Fibroblast of lung (primary cell): ENCODE measurements around the gene KIAA0319L. TPM values are rescaled to one million over a fixed set of nuclear protein-coding genes. Genes with fewer than 3 reads are reported as not detected.

Experiments used
- DNase-seq, 2 donors: peaks; one replicate each; pipeline versions ENCODE4 v3.0.0 to v3.0.0-alpha.2; 2010; ENCODE audit warnings: low read depth in 2 of 2
- H2AFZ ChIP-seq: 2 replicates; pipeline ENCODE4 v1.5.1; 2012; ENCODE audit warnings: low read length, control low read depth, inconsistent platforms
- H3K27ac ChIP-seq: 2 replicates; pipeline ENCODE4 v1.5.1; 2011; ENCODE audit warnings: low read length, control low read depth; ENCODE audit not compliant: insufficient read depth
- H3K27me3 ChIP-seq: 2 replicates; pipeline ENCODE4 v1.5.1; 2011; ENCODE audit warnings: mild to moderate bottlenecking, low read length; ENCODE audit not compliant: control insufficient read depth, insufficient read depth
- H3K36me3 ChIP-seq: 2 replicates; pipeline ENCODE4 v1.5.1; 2011; ENCODE audit warnings: low read length; ENCODE audit not compliant: control insufficient read depth, insufficient read depth
- H3K4me1 ChIP-seq: 2 replicates; pipeline ENCODE4 v1.5.1; 2011; ENCODE audit warnings: low read length; ENCODE audit not compliant: control insufficient read depth, insufficient read depth; ENCODE audit errors: extremely low read depth
- H3K4me2 ChIP-seq: 2 replicates; pipeline ENCODE4 v1.5.1; 2011; ENCODE audit warnings: low read length, control low read depth; ENCODE audit not compliant: insufficient read depth; ENCODE audit errors: extremely low read depth
- H3K4me3 ChIP-seq, 4 experiments: fragments of 200-600 bp in 1 of 4; sonication (generic) in 1 of 4; replicated peaks in 1 of 4; 2 replicates each; pipeline ENCODE4 v1.5.1; 2011 to 2016; ENCODE audit warnings: low read length in 4 of 4, low read depth in 3 of 4, mild to moderate bottlenecking in 3 of 4, control low read depth in 2 of 4, inconsistent platforms in 1 of 4, mixed read lengths in 1 of 4; ENCODE audit not compliant: insufficient read depth in 1 of 4; ENCODE audit errors: control extremely low read depth in 1 of 4
- H3K79me2 ChIP-seq: 2 replicates; pipeline ENCODE4 v1.5.1; 2012; ENCODE audit warnings: mild to moderate bottlenecking, low read length, inconsistent platforms; ENCODE audit not compliant: control insufficient read depth, insufficient read depth
- H3K9ac ChIP-seq: 2 replicates; pipeline ENCODE4 v1.5.1; 2011; ENCODE audit warnings: mild to moderate bottlenecking, low read length, control low read depth; ENCODE audit not compliant: insufficient read depth
- H3K9me3 ChIP-seq: 2 replicates; pipeline ENCODE4 v1.5.1; 2012; ENCODE audit warnings: low read depth, low read length; ENCODE audit not compliant: control insufficient read depth, insufficient read depth
- H4K20me1 ChIP-seq: 2 replicates; pipeline ENCODE4 v1.5.1; 2011; ENCODE audit warnings: low read length; ENCODE audit not compliant: control insufficient read depth, insufficient read depth; ENCODE audit errors: extremely low read depth
- CTCF ChIP-seq, 2 donors: IDR thresholded peaks in 1 of 2; conservative IDR thresholded peaks in 1 of 2; 1 replicate in 1 of 2; 2 replicates in 1 of 2; pipeline ENCODE4 v1.5.1; 2011 to 2012; ENCODE audit warnings: low read length in 2 of 2, control low read depth in 1 of 2, inconsistent platforms in 1 of 2, low read depth in 1 of 2, mild to moderate bottlenecking in 1 of 2
- EZH2 ChIP-seq: IDR thresholded peaks from 2 replicates; pipeline ENCODE4 v1.5.1; 2012; ENCODE audit warnings: low read length, control low read depth, mild to moderate bottlenecking; ENCODE audit errors: missing control alignments
- polyA plus RNA-seq, 2 donors: library from polyadenylated mRNA; depleted of rRNA in 1 of 2; stranded (reverse) in 1 of 2; unstranded in 1 of 2; fragments of >200 nt; gene quantifications; 2 replicates each; pipeline ENCODE4 v1.2.1, GENCODE V29; 2011 to 2012; ENCODE audit warnings: missing spikeins in 1 of 2
- total RNA-seq: library from RNA; depleted of rRNA; stranded (reverse); fragments of >200 nt; gene quantifications from 2 replicates; pipeline ENCODE4 v1.2.1, GENCODE V29; 2014

The KIAA0319L gene
- total and polyA plus RNA-seq, 2 donors (not counting 1 experiment from before 2014, with no cell fraction given): 65.4 to 66.1 TPM

GRCh38 chr1:35431173-35431599 lies 126.0 kb downstream of the KIAA0319L start:
- Histone ChIP-seq H3K4me1 (no peaks in the 10 kb centered on the region), H2AFZ (no peak overlapping the region), H3K27me3 (no peaks in the 10 kb centered on the region), H3K27ac (no peak overlapping the region), H3K79me2 (no peaks in the 10 kb centered on the region), H4K20me1 (no peaks in the 10 kb centered on the region), H3K4me3 (no peak overlapping the region), H3K36me3 (peaks cover 11% of the 10 kb centered on the region), H3K9ac (no peak overlapping the region), H3K4me2 (no peak overlapping the region), H3K9me3 (no peaks in the 10 kb centered on the region)
- TF ChIP-seq CTCF (conservative IDR thresholded peaks at IDR 0.05 in 1 of 2, IDR thresholded peaks at IDR 0.05 in 1 of 2; ENCODE audit: low read depth in 1 of 2, low read length in 2 of 2): no peak
- DNase-seq: peak in 1 of 2 donors; percentile 39

GRCh38 chr1:35430762-35431161 lies 126.4 kb downstream of the KIAA0319L start:
- DNase-seq: no peak
- no peak overlapping the region for H3K9ac ChIP-seq
- no peak overlapping the region for H2AFZ ChIP-seq
- no peaks in the 10 kb centered on the region for H3K4me1 ChIP-seq
- no peak overlapping the region for H3K4me3 ChIP-seq
- H3K36me3 ChIP-seq: peaks cover 11% of the 10 kb centered on the region
- H3K27ac ChIP-seq: no peak overlapping the region
- H4K20me1 ChIP-seq: no peaks in the 10 kb centered on the region
- H3K27me3 ChIP-seq: no peaks in the 10 kb centered on the region
- H3K9me3 ChIP-seq: no peaks in the 10 kb centered on the region
- TF ChIP-seq EZH2 (no peak), CTCF (conservative IDR thresholded peaks at IDR 0.05 in 1 of 2, IDR thresholded peaks at IDR 0.05 in 1 of 2; ENCODE audit: low read depth in 1 of 2, low read length in 2 of 2) (no peak)
- H3K79me2 ChIP-seq: no peaks in the 10 kb centered on the region
- H3K4me2 ChIP-seq: no peak overlapping the region

- no peaks in the 10 kb centered on the region for H3K27me3 ChIP-seq
- no peaks in the 10 kb centered on the region for H4K20me1 ChIP-seq
- H3K9ac ChIP-seq: no peak overlapping the region
- no peak overlapping the region for H3K27ac ChIP-seq
- no peak overlapping the region for H2AFZ ChIP-seq
- H3K4me3 ChIP-seq: no peak overlapping the region
- no peak for DNase-seq
- TF ChIP-seq CTCF (conservative IDR thresholded peaks at IDR 0.05 in 1 of 2, IDR thresholded peaks at IDR 0.05 in 1 of 2; ENCODE audit: low read depth in 1 of 2, low read length in 2 of 2): no peak
- no peak for TF ChIP-seq EZH2
- no peaks in the 10 kb centered on the region for H3K79me2 ChIP-seq
- no peak overlapping the region for H3K4me2 ChIP-seq
- H3K4me1 ChIP-seq: no peaks in the 10 kb centered on the region
- H3K9me3 ChIP-seq: no peaks in the 10 kb centered on the region
- peaks cover 7% of the 10 kb centered on the region for H3K36me3 ChIP-seq
These were observed 128.8 kb downstream of the KIAA0319L start for GRCh38 chr1:35428360-35428759.
